K562 (cell line): Measurements from ENCODE around the gene HMCN1. TPM values are rescaled to one million over a fixed set of nuclear protein-coding genes. Genes with fewer than 3 reads are reported as not detected.

Experiments
- ATF2 ChIP-seq: sonication (generic); formaldehyde crosslinking; IDR thresholded peaks from 2 replicates; pipeline ENCODE4 v1.8.1; 2022; ENCODE audit warnings: missing genetic modification reagents
- C11orf30 ChIP-seq: fragments of 450-650 bp; IDR thresholded peaks from 2 replicates; pipeline ENCODE4 v1.6.1; 2016; ENCODE audit warnings: low read depth, mild to moderate bottlenecking
- CBFA2T3 ChIP-seq: fragments of 450-650 bp; IDR thresholded peaks from 2 replicates; pipeline ENCODE4 v1.6.1; 2017
- ETV6 ChIP-seq, 3 experiments: fragments of 150-350 bp in 1 of 3; sonication (generic) in 1 of 3; formaldehyde crosslinking in 1 of 3; IDR thresholded peaks; 2 replicates each; pipeline versions ENCODE4 v1.6.1 to v1.8.0; 2014 to 2022; ENCODE audit warnings: borderline replicate concordance in 2 of 3, low read depth in 2 of 3, antibody characterized with exemption in 1 of 3, low read length in 1 of 3, mild to moderate bottlenecking in 1 of 3, missing genetic modification reagents in 1 of 3
- FOXM1 ChIP-seq, 2 experiments: fragments of 450-650 bp in 1 of 2; sonication (generic) in 1 of 2; formaldehyde crosslinking in 1 of 2; IDR thresholded peaks; 2 replicates each; pipeline versions ENCODE4 v1.6.1 to v1.9.0; 2017 to 2022; ENCODE audit warnings: low read depth in 2 of 2, mild to moderate bottlenecking in 2 of 2, missing genetic modification reagents in 1 of 2, moderate library complexity in 1 of 2
- HDAC6 ChIP-seq: IDR thresholded peaks from 2 replicates; pipeline ENCODE4 v1.6.1; 2012; ENCODE audit warnings: low read depth, mild to moderate bottlenecking, control low read depth, inconsistent platforms, low read length, moderate library complexity
- HLTF ChIP-seq: fragments of 450-650 bp; IDR thresholded peaks from 2 replicates; pipeline ENCODE4 v1.6.1; 2016
- JUND ChIP-seq, 2 experiments: IDR thresholded peaks; 2 replicates in 1 of 2; 3 replicates in 1 of 2; pipeline ENCODE4 v1.6.1; 2011; ENCODE audit warnings: borderline replicate concordance in 2 of 2, low read depth in 2 of 2, low read length in 2 of 2, improper control_type of control experiment in 1 of 2, missing biosample characterization in 1 of 2, missing genetic modification characterization in 1 of 2, missing genetic modification reagents in 1 of 2
- KDM1A ChIP-seq, 2 experiments: fragments of 450-650 bp; IDR thresholded peaks; 2 replicates each; pipeline ENCODE4 v1.6.1; 2016; ENCODE audit warnings: mild to moderate bottlenecking in 2 of 2
- MAFK ChIP-seq: IDR thresholded peaks from 2 replicates; pipeline ENCODE4 v1.6.1; 2011; ENCODE audit warnings: low read length, improper control_type of control experiment
- MTA1 ChIP-seq: fragments of 450-650 bp; IDR thresholded peaks from 2 replicates; pipeline ENCODE4 v1.6.1; 2017; ENCODE audit warnings: borderline replicate concordance
- MTA2 ChIP-seq: fragments of 450-650 bp; IDR thresholded peaks from 2 replicates; pipeline ENCODE4 v1.6.1; 2016; ENCODE audit warnings: low read depth
- NCOR1 ChIP-seq: fragments of 450-650 bp; IDR thresholded peaks from 2 replicates; pipeline ENCODE4 v1.6.1; 2016; ENCODE audit warnings: mild to moderate bottlenecking, moderate library complexity
- NFATC3 ChIP-seq: fragments of 450-650 bp; IDR thresholded peaks from 2 replicates; pipeline ENCODE4 v1.6.1; 2017; ENCODE audit warnings: mild to moderate bottlenecking
- PRPF4 ChIP-seq: fragments of 200-400 bp; formaldehyde crosslinking; IDR thresholded peaks from one replicate; pipeline ENCODE4 v1.6.1; 2017; ENCODE audit warnings: low read length, low read depth, mild to moderate bottlenecking; ENCODE audit not compliant: insufficient read depth, poor library complexity, severe bottlenecking
- TRIM24 ChIP-seq, 2 experiments: fragments of 450-650 bp; IDR thresholded peaks; 2 replicates each; pipeline ENCODE4 v1.6.1; 2016
- ZBTB40 ChIP-seq, 2 experiments: fragments of 450-650 bp in 1 of 2; sonication (generic) in 1 of 2; formaldehyde crosslinking in 1 of 2; IDR thresholded peaks; 2 replicates each; pipeline versions ENCODE4 v1.7.1 to v1.9.0; 2016 to 2022; ENCODE audit warnings: inconsistent platforms in 1 of 2, mild to moderate bottlenecking in 1 of 2, missing genetic modification reagents in 1 of 2
- polyA plus RNA-seq, 8 experiments: library from polyadenylated mRNA; depleted of rRNA in 4 of 8; stranded (reverse) in 5 of 8; unstranded in 3 of 8; fragments of >200 nt; fragmentation: Nextera tagmentation in 2 of 8; fragmentation: Illumina TruSeq in 1 of 8; extraction: Ambion mirVana in 2 of 8; extraction: Trizol in 1 of 8; gene quantifications; 2 replicates each; pipeline versions ENCODE4 v1.2.1 to v1.2.3, GENCODE V29; 2011 to 2014; ENCODE audit warnings: inconsistent platforms in 1 of 8, missing spikeins in 1 of 8
- total RNA-seq, 7 experiments: library from RNA; depleted of rRNA in 6 of 7; stranded (reverse); fragments of >200 nt in 6 of 7; fragmentation: Illumina TruSeq in 2 of 7; extraction: Trizol in 2 of 7; gene quantifications; 2 replicates each; pipeline versions ENCODE4 v1.2.1 to v1.2.3, GENCODE V29; 2011 to 2021; ENCODE audit warnings: low replicate concordance in 1 of 7

HMCN1 gene
- total and polyA plus RNA-seq, 9 of the 15 experiments (the other 6 are each of a cell fraction or from before 2014, with no cell fraction given) = 0.07 to 0.36 (median 0.21) TPM

- TF ChIP-seq ZBTB40 (IDR thresholded peaks at IDR 0.05) = no peak
- no peak for TF ChIP-seq ZBTB40 (CRISPR knock-in tag; IDR thresholded peaks at IDR 0.05)
- peak; percentile 44; a peak in 2 of 4 replicates for TF ChIP-seq TRIM24 (IDR thresholded peaks at IDR 0.05)
- TF ChIP-seq MAFK = peak; percentile 91
- peak; percentile 98 for TF ChIP-seq C11orf30
- peak; percentile 73 for TF ChIP-seq JUND (IDR thresholded peaks at IDR 0.05; ENCODE audit: borderline replicate concordance, low read depth, low read length)
- peak; percentile 83; the same call in 2 of the 3 replicates for TF ChIP-seq JUND (tag; IDR thresholded peaks at IDR 0.05; ENCODE audit: borderline replicate concordance, low read depth, low read length)
- 0 out of 2 replicates have a peak, but pooled peaks have one; percentile 25 for TF ChIP-seq MTA2
- peak; percentile 49; the same call in 1 of the 2 replicates for TF ChIP-seq NCOR1
- peak; percentile 88 to 93 for TF ChIP-seq KDM1A (IDR thresholded peaks at IDR 0.05)
- TF ChIP-seq ATF2 (CRISPR knock-in tag) = no peak
- no peak for TF ChIP-seq NFATC3
- no peak for TF ChIP-seq HLTF
- TF ChIP-seq CBFA2T3 = peak; percentile 63
- no peak for TF ChIP-seq ETV6 (IDR thresholded peaks at IDR 0.05; ENCODE audit: borderline replicate concordance in 1 of 2, low read depth in 2 of 2, low read length in 1 of 2)
- TF ChIP-seq ETV6 (CRISPR knock-in tag; IDR thresholded peaks at IDR 0.05; ENCODE audit: borderline replicate concordance) = no peak
- TF ChIP-seq MTA1 = peak; percentile 81; the same call in 1 of the 2 replicates
- TF ChIP-seq FOXM1 (IDR thresholded peaks at IDR 0.05; ENCODE audit: low read depth) = peak; percentile 29; the same call in 1 of the 2 replicates
- TF ChIP-seq FOXM1 (CRISPR knock-in tag; IDR thresholded peaks at IDR 0.05; ENCODE audit: low read depth) = no peak
- no peak for TF ChIP-seq HDAC6
- no peak for TF ChIP-seq PRPF4
These were observed 128.0 kb downstream of the HMCN1 start (continued) for GRCh38 chr1:185862235-185862634.
